SU-DHL-6 (cell line): Measurements from ENCODE around the gene CLSTN2.

Experiments
- EZH2phosphoT487 ChIP-seq: fragments of 200-600 bp; sonication (generic), shearing (Covaris generic); conservative IDR thresholded peaks from 2 replicates; pipeline ENCODE4 v1.6.1; 2018; ENCODE audit warnings: mild to moderate bottlenecking, antibody characterized with exemption, low read length, moderate library complexity, mixed read lengths
- TF ChIP-seq, protein P1 (sequence below): fragments of 200-600 bp; sonication (generic); IDR thresholded peaks from one replicate; pipeline ENCODE4 v1.5.1; 2017; ENCODE audit warnings: antibody characterized with exemption, mild to moderate bottlenecking, low read length, moderate library complexity; ENCODE audit not compliant: insufficient read depth, poor library complexity, severe bottlenecking

DNA sequence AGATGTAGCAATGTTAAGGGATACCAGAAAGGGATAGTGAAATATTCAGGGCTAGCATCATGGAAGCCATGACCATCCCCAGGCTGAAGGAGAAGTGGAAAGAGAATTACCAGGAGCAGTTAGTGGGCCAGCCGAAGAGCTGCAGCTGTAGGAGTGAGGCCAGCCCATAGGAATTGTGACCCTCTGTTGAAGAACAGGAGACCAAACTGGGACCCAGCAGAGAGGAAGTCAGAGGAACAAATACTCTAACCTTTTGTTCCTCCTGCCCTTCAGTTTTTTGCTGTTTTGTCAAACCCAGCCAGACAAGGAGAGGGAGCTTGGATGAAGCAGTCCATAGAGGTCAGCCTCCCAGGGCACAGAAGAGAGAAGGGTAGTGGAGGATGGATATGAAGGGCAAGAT is 115.4 kb downstream of the CLSTN2 start:
- TF ChIP-seq, protein P1, sequence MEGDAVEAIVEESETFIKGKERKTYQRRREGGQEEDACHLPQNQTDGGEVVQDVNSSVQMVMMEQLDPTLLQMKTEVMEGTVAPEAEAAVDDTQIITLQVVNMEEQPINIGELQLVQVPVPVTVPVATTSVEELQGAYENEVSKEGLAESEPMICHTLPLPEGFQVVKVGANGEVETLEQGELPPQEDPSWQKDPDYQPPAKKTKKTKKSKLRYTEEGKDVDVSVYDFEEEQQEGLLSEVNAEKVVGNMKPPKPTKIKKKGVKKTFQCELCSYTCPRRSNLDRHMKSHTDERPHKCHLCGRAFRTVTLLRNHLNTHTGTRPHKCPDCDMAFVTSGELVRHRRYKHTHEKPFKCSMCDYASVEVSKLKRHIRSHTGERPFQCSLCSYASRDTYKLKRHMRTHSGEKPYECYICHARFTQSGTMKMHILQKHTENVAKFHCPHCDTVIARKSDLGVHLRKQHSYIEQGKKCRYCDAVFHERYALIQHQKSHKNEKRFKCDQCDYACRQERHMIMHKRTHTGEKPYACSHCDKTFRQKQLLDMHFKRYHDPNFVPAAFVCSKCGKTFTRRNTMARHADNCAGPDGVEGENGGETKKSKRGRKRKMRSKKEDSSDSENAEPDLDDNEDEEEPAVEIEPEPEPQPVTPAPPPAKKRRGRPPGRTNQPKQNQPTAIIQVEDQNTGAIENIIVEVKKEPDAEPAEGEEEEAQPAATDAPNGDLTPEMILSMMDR, result no peak
- TF ChIP-seq EZH2phosphoT487, result no peak
